A673 (cell line): Measurements from ENCODE around the gene RNF151. TPM values are rescaled to one million over a fixed set of nuclear protein-coding genes. Genes with fewer than 3 reads are reported as not detected.
A peak's percentile ranks its signal among the peaks of the same experiment; 100 is the strongest.

Source experiments
- BruUV-seq: library from RNA; stranded (reverse); fragments of 400-500 nt; replicated peaks from 2 replicates; lab custom pipeline; 2021; lab: Mats Ljungman, UMichigan
- CTCF ChIA-PET: fragments of 300-600 bp; sonication (Branson Sonifier 250); formaldehyde crosslinking; loops from one replicate; lab custom pipeline; 2022; ENCODE audit warnings: antibody characterized with exemption; lab: Charles Lee
- POLR2A ChIA-PET: fragments of 300-600 bp; sonication (Branson Sonifier 250); formaldehyde crosslinking; loops from one replicate; lab custom pipeline; 2022; ENCODE audit warnings: antibody characterized with exemption; ENCODE audit not compliant: low non-redundant PET; lab: Charles Lee
- DNase-seq: peaks from one replicate; pipeline ENCODE4 v3.0.0-alpha.2; 2015; ENCODE audit warnings: low spot score
- H3K27ac ChIP-seq: fragments of 200-600 bp; sonication (generic); 2 replicates; pipeline ENCODE4 v1.5.1; 2016; ENCODE audit warnings: mixed run types, low read depth, mild to moderate bottlenecking, mixed read lengths, antibody characterized with exemption, low read length; ENCODE audit not compliant: poor library complexity, severe bottlenecking
- H3K27me3 ChIP-seq: fragments of 200-600 bp; sonication (generic); replicated peaks from 2 replicates; pipeline ENCODE4 v1.6.1; 2017; ENCODE audit warnings: mixed run types, low read depth, mild to moderate bottlenecking, mixed read lengths, antibody characterized with exemption, low read length; ENCODE audit not compliant: insufficient read depth, poor library complexity
- H3K36me3 ChIP-seq: fragments of 200-600 bp; sonication (generic); 2 replicates; pipeline ENCODE4 v1.6.1; 2016; ENCODE audit warnings: mixed run types, mild to moderate bottlenecking, mixed read lengths, antibody characterized with exemption, low read length; ENCODE audit not compliant: insufficient read depth, poor library complexity, severe bottlenecking
- H3K4me1 ChIP-seq: fragments of 200-600 bp; sonication (generic); 2 replicates; pipeline ENCODE4 v1.6.1; 2017; ENCODE audit warnings: mixed run types, mild to moderate bottlenecking, mixed read lengths, antibody characterized with exemption, low read length; ENCODE audit not compliant: insufficient read depth, poor library complexity, severe bottlenecking
- H3K4me3 ChIP-seq: fragments of 200-600 bp; sonication (generic); 2 replicates; pipeline ENCODE4 v1.5.1; 2016; ENCODE audit warnings: low read depth, mixed run types, mild to moderate bottlenecking, mixed read lengths, low read length; ENCODE audit not compliant: poor library complexity, severe bottlenecking
- H3K9me3 ChIP-seq: fragments of 200-600 bp; sonication (generic); 2 replicates; pipeline ENCODE4 v1.6.1; 2016; ENCODE audit warnings: mixed run types, low read depth, mild to moderate bottlenecking, mixed read lengths, antibody characterized with exemption, low read length; ENCODE audit not compliant: poor library complexity, severe bottlenecking
- CTCF ChIP-seq: fragments of 300-800, 200-600 bp; sonication (generic); conservative IDR thresholded peaks from 2 replicates; pipeline ENCODE4 v1.5.1; 2017; ENCODE audit warnings: low read depth, mild to moderate bottlenecking, antibody characterized with exemption, low read length, moderate library complexity, mixed read lengths
- EZH2 ChIP-seq: fragments of 200-600 bp; sonication (generic); IDR thresholded peaks from 2 replicates; pipeline ENCODE4 v1.6.1; 2017; ENCODE audit warnings: borderline replicate concordance, low read depth, mild to moderate bottlenecking, mixed read lengths, antibody characterized with exemption, low read length; ENCODE audit not compliant: poor library complexity, severe bottlenecking
- intact Hi-C: fragments of 100-400 bp; cut with micrococcal nuclease; formaldehyde crosslinking; loops from one replicate; pipeline ENCODE4 v1.10.0; 2022; ENCODE audit not compliant: unreplicated experiment
- total RNA-seq: library from RNA; stranded (reverse); gene quantifications from 2 replicates; pipeline ENCODE4 v1.2.3, GENCODE V29; 2021

RNF151 gene
- total RNA-seq, 1 experiment from 2014 or later, result not detected

GRCh38 chr16:1920727-1921171 lies 45.9 kb upstream of the RNF151 start:
- peak; percentile 67 for DNase-seq
- Histone ChIP-seq H3K4me3 (no peak overlapping the region), H3K27ac (no peak overlapping the region), H3K4me1 (peaks cover 12% of the 10 kb centered on the region), H3K27me3 (peaks cover 54% of the 10 kb centered on the region), H3K36me3 (no peaks in the 10 kb centered on the region), H3K9me3 (no peaks in the 10 kb centered on the region)
- POLR2A ChIA-PET, result interaction anchor here (0.5 kb wide), 1 partner anchor 52 kb away, joined by 3 read pairs; no protein-coding TSS in a partner anchor
- TF ChIP-seq CTCF (no peak), EZH2 (peak; percentile 58)
- intact Hi-C loops, result no loop called here
- no TSS peak for BruUV-seq
- CTCF ChIA-PET, result no interaction called here

- BruUV-seq, result no TSS peak
- intact Hi-C loops, result no loop called here
- H3K4me1 ChIP-seq, result peaks cover 12% of the 10 kb centered on the region
- H3K9me3 ChIP-seq, result no peaks in the 10 kb centered on the region
- CTCF ChIA-PET, result no interaction called here
- TF ChIP-seq EZH2 (no peak), CTCF (no peak)
- H3K27me3 ChIP-seq, result peaks cover 38% of the 10 kb centered on the region
- no peaks in the 10 kb centered on the region for H3K36me3 ChIP-seq
- no peak for DNase-seq
- no peak overlapping the region for H3K27ac ChIP-seq
- H3K4me3 ChIP-seq, result no peak overlapping the region
- POLR2A ChIA-PET, result no interaction called here
Observed at GRCh38 chr16:1922357-1922756, 44.3 kb upstream of the RNF151 start.

GRCh38 chr16:1923299-1924034 lies 43.2 kb upstream of the RNF151 start:
- H3K27me3 ChIP-seq, result peaks cover 31% of the 10 kb centered on the region
- peak; percentile 85 for DNase-seq
- BruUV-seq, result no TSS peak
- ChIA-PET CTCF (no interaction called here), POLR2A (no interaction called here)
- H3K36me3 ChIP-seq, result no peaks in the 10 kb centered on the region
- peak; percentile 56 for TF ChIP-seq CTCF
- no peak for TF ChIP-seq EZH2
- no peak overlapping the region for H3K27ac ChIP-seq
- intact Hi-C loops, result no loop called here
- no peaks in the 10 kb centered on the region for H3K9me3 ChIP-seq
- no peak overlapping the region for H3K4me3 ChIP-seq
- H3K4me1 ChIP-seq, result peaks cover 12% of the 10 kb centered on the region
